Measurements from ENCODE around the gene AMIGO3. TPM values are rescaled to one million over a fixed set of nuclear protein-coding genes. Genes with fewer than 3 reads are reported as not detected.

The AMIGO3 gene
- total and polyA plus RNA-seq, 2 of the 8 experiments (the other 6 are each of a cell fraction or from before 2014, with no cell fraction given): 1.6 to 8.8 TPM

- Histone ChIP-seq H3K4ac (replicated peaks; ENCODE audit: insufficient read length, low read depth, low read length) (no peak overlapping the region), H2BK120ac (replicated peaks; ENCODE audit: low read depth, low read length) (no peak overlapping the region), H3K23me2 (ENCODE audit: low read depth, low read length) (no peaks in the 10 kb centered on the region), H3K27me3 (replicated peaks in 1 of 4; ENCODE audit: control insufficient read depth in 3 of 4, extremely low read depth in 1 of 4, insufficient read depth in 3 of 4, low read length in 3 of 4) (no peaks in the 10 kb centered on the region), H2AK5ac (ENCODE audit: low read depth, low read length) (no peak overlapping the region), H3K9me3 (ENCODE audit: insufficient read depth in 2 of 2, low read depth in 1 of 2, low read length in 1 of 2) (no peaks in the 10 kb centered on the region), H3K4me3 (ENCODE audit: extremely low read depth in 1 of 4, insufficient read depth in 2 of 4, low read depth in 3 of 4, low read length in 4 of 4) (no peak overlapping the region), H3K9ac (replicated peaks in 1 of 4; ENCODE audit: extremely low read depth in 1 of 4, low read depth in 3 of 4, low read length in 3 of 4) (no peak overlapping the region), H3K79me1 (ENCODE audit: low read depth, low read length) (peaks cover 2% of the 10 kb centered on the region; the same call in 1 of the 2 replicates), H3K23ac (ENCODE audit: insufficient read length) (no peak overlapping the region), H4K91ac (replicated peaks; ENCODE audit: insufficient read length, low read length) (no peak overlapping the region), H3K4me1 (replicated peaks in 1 of 4; ENCODE audit: control insufficient read depth in 3 of 4, insufficient read depth in 4 of 4, low read length in 3 of 4) (no peaks in the 10 kb centered on the region), H3K4me2 (ENCODE audit: insufficient read depth in 1 of 2, low read depth in 2 of 2, low read length in 2 of 2) (no peak overlapping the region), H3K36me3 (ENCODE audit: control insufficient read depth in 2 of 4, insufficient read depth in 4 of 4, low read length in 3 of 4) (no peaks in the 10 kb centered on the region), H2BK20ac (ENCODE audit: low read length) (no peak overlapping the region), H3K14ac (ENCODE audit: insufficient read length) (no peak overlapping the region), H3K56ac (replicated peaks; ENCODE audit: insufficient read length, low read depth, low read length) (no peak overlapping the region), H3K27ac (ENCODE audit: low read depth, low read length) (no peak overlapping the region), H2BK15ac (ENCODE audit: low read length) (no peak overlapping the region), H3K79me2 (ENCODE audit: control insufficient read depth in 1 of 2, insufficient read depth in 2 of 2, low read length in 2 of 2) (peaks cover 0 to 63% of the 10 kb centered on the region in 2 experiments; a peak in 3 of 4 replicates), H4K20me1 (replicated peaks in 1 of 2; ENCODE audit: control insufficient read depth in 1 of 2, insufficient read depth in 2 of 2, low read length in 2 of 2) (peaks cover 3 to 8% of the 10 kb centered on the region in 2 experiments), H3K18ac (ENCODE audit: extremely low read depth, low read length) (no peak overlapping the region), H4K8ac (ENCODE audit: extremely low read depth, insufficient read depth, low read length) (no peak overlapping the region), H2BK5ac (ENCODE audit: low read depth, low read length) (no peak overlapping the region), H4K5ac (ENCODE audit: insufficient read length, low read depth, low read length) (no peak overlapping the region), H2AFZ (ENCODE audit: low read length) (no peak overlapping the region), H2BK12ac (ENCODE audit: low read depth, low read length) (no peak overlapping the region)
- POLR2A ChIA-PET (ENCODE audit: partially characterized antibody): no interaction called here
- TF ChIP-seq ZNF274 (IDR thresholded peaks at IDR 0.05; ENCODE audit: borderline replicate concordance, extremely low read depth, low read length) (no peak), YY1 (IDR thresholded peaks at IDR 0.05; ENCODE audit: low read depth, low read length) (no peak)
- CTCF ChIA-PET (ENCODE audit: partially characterized antibody): interaction anchor here (0.9 to 1.5 kb wide), 3 partner anchors 13 to 96 kb away, joined by 4 to 5 read pairs (median 4); no protein-coding TSS in a partner anchor
- FAIRE-seq (no peak), DNase-seq (ENCODE audit: low read depth in 1 of 2, low spot score in 2 of 2) (no peak)
- WGBS, 2 experiments (ENCODE audit: extremely low coverage in 1 of 2, insufficient coverage in 1 of 2, insufficient read length in 1 of 2, insufficient replicate concordance in 2 of 2, low coverage in 1 of 2, low lambda C conversion rate in 2 of 2, missing lambda C conversion rate in 1 of 2): 100% methylated on average over 1 of the region's 1 CpG; no CpG with 5 or more reads in 1 of the 2 experiments
These were observed 36.6 kb upstream of the AMIGO3 start for GRCh38 chr3:49756036-49756435.
